ENCODE data around the gene CDA.

GRCh38 chr1:20593756-20594155 is 4.9 kb downstream of the CDA start:
- TF ChIP-seq CBX3 (IDR thresholded peaks at IDR 0.05; ENCODE audit: borderline replicate concordance in 1 of 2, low read length in 2 of 2): no peak
- TF ChIP-seq, protein P1, sequence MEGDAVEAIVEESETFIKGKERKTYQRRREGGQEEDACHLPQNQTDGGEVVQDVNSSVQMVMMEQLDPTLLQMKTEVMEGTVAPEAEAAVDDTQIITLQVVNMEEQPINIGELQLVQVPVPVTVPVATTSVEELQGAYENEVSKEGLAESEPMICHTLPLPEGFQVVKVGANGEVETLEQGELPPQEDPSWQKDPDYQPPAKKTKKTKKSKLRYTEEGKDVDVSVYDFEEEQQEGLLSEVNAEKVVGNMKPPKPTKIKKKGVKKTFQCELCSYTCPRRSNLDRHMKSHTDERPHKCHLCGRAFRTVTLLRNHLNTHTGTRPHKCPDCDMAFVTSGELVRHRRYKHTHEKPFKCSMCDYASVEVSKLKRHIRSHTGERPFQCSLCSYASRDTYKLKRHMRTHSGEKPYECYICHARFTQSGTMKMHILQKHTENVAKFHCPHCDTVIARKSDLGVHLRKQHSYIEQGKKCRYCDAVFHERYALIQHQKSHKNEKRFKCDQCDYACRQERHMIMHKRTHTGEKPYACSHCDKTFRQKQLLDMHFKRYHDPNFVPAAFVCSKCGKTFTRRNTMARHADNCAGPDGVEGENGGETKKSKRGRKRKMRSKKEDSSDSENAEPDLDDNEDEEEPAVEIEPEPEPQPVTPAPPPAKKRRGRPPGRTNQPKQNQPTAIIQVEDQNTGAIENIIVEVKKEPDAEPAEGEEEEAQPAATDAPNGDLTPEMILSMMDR (IDR thresholded peaks at IDR 0.05 in 2 of 3, conservative IDR thresholded peaks at IDR 0.05 in 1 of 3; ENCODE audit: insufficient read depth in 2 of 3, low read depth in 1 of 3, low read length in 3 of 3): no peak
- no peak for TF ChIP-seq CREM (IDR thresholded peaks at IDR 0.05; ENCODE audit: low read depth)
- no peak for TF ChIP-seq FOXK1 (CRISPR knock-in tag; IDR thresholded peaks at IDR 0.05; ENCODE audit: borderline replicate concordance)
- no peak for TF ChIP-seq MAFK (IDR thresholded peaks at IDR 0.05; ENCODE audit: low read length)
- no peak for TF ChIP-seq KAT8 (IDR thresholded peaks at IDR 0.05; ENCODE audit: low read depth)
- no peak for TF ChIP-seq NELFE (IDR thresholded peaks at IDR 0.05; ENCODE audit: insufficient read depth, insufficient read length)
- TF ChIP-seq TBP (optimal IDR thresholded peaks at IDR 0.05; ENCODE audit: low read depth, low read length): no peak
- no peak for TF ChIP-seq CTCFL (IDR thresholded peaks at IDR 0.05; ENCODE audit: borderline replicate concordance, insufficient read depth, low read depth, low read length, poor library complexity, severe bottlenecking)
- TF ChIP-seq CHD2 (IDR thresholded peaks at IDR 0.05; ENCODE audit: low read depth, low read length): no peak
- no peak for TF ChIP-seq NFATC3 (IDR thresholded peaks at IDR 0.05)
- TF ChIP-seq, protein P2, sequence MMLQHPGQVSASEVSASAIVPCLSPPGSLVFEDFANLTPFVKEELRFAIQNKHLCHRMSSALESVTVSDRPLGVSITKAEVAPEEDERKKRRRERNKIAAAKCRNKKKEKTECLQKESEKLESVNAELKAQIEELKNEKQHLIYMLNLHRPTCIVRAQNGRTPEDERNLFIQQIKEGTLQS (IDR thresholded peaks at IDR 0.05): no peak
- TF ChIP-seq, protein P2 (CRISPR knock-in tag; conservative IDR thresholded peaks at IDR 0.05): no peak
- TF ChIP-seq TCFL5 (CRISPR knock-in tag; conservative IDR thresholded peaks at IDR 0.05): no peak
